Stimulated activated effector memory CD8-positive, alpha-beta T cell treated with anti-CD3 and anti-CD28 coated beads, Interleukin-12 subunit alpha, Interleukin-12 subunit beta, amount 100 ng/mL, for 72 hours (primary cell): ENCODE measurements around the gene EFEMP2.
"Not testable (repeated sequence)": the region's sequence is repeated elsewhere in the genome, so short reads cannot be mapped to it uniquely, and the experiment has no call there.

Source experiments
- ATAC-seq: fragments of 150-1000 bp; cut with Tn5 transposase; 2 replicates; pipeline ENCODE4 v1.10.0; 2021
- DNase-seq, 2 donors: peaks; one replicate each; pipeline ENCODE4 v3.0.0; 2021 to 2022; ENCODE audit warnings: low spot score in 2 of 2
- H3K27ac Mint-ChIP-seq: one replicate; pipeline ENCODE4 v1.8.0; 2022; ENCODE audit warnings: mild to moderate bottlenecking, mixed read lengths
- H3K36me3 Mint-ChIP-seq: one replicate; pipeline ENCODE4 v1.8.0; 2022; ENCODE audit warnings: mild to moderate bottlenecking, mixed read lengths
- H3K4me1 Mint-ChIP-seq: one replicate; pipeline ENCODE4 v1.8.0; 2022; ENCODE audit warnings: mixed read lengths
- H3K4me3 Mint-ChIP-seq: one replicate; pipeline ENCODE4 v1.8.0; 2022; ENCODE audit warnings: mild to moderate bottlenecking, mixed read lengths
- H3K9me3 Mint-ChIP-seq: one replicate; pipeline ENCODE4 v1.8.0; 2022; ENCODE audit warnings: mixed read lengths

EFEMP2 gene

DNA sequence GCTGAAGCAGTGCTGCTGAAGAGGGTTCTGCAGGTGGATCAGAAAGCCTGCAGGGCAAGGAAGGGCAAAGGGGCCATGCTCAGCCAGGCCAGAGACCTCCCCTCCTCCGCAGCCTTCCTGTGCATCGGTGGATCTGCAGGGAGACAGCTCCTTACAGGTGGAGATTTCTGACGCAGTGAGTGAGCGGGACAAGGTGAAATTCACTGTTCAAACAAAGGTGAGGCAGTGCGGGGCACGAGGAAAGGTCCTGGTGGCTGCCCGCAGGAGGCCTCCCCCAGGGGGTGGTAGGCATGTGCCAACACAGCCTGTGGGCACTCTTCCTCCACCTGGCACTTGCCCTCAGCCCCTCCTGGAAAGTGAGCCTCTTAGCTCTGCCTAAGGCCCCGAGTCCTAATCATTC lies 23.2 kb downstream of the EFEMP2 start:
- ATAC-seq: no peak
- H3K27ac Mint-ChIP-seq: peak overlapping the region; percentile 52

DNA sequence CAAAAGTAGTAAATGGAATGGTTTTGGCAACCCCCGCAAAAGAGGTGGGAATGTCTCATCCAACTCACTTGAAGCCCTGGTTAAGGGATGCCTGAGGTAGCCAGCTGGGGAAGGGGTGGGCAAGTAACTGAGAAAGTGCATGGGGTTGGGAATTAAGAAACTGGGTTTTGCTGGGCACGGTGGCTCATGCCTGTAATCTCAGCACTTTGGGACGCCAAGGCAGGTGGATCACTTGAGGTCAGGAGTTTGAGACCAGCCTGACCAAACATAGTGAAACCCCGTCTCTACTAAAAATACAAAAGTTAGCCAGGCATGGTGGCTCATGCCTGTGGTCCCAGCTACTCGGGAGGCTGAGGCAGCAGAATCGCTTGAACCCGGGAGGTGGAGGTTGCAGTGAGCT lies 23.9 kb downstream of the EFEMP2 start:
- not testable (repeated sequence) for DNase-seq, ATAC-seq, H3K4me3 Mint-ChIP-seq, H3K27ac Mint-ChIP-seq, H3K9me3 Mint-ChIP-seq
- H3K36me3 Mint-ChIP-seq: peaks cover 35% of the 10 kb centered on the region
- peaks cover 12% of the 10 kb centered on the region for H3K4me1 Mint-ChIP-seq

More for the DNA sequence above, 23.2 kb downstream of the EFEMP2 start:
- no peak for DNase-seq
- H3K4me3 Mint-ChIP-seq: no peak overlapping the region
- peaks cover 18% of the 10 kb centered on the region for H3K4me1 Mint-ChIP-seq
- peaks cover 42% of the 10 kb centered on the region for H3K36me3 Mint-ChIP-seq
- H3K9me3 Mint-ChIP-seq: no peaks in the 10 kb centered on the region

DNA sequence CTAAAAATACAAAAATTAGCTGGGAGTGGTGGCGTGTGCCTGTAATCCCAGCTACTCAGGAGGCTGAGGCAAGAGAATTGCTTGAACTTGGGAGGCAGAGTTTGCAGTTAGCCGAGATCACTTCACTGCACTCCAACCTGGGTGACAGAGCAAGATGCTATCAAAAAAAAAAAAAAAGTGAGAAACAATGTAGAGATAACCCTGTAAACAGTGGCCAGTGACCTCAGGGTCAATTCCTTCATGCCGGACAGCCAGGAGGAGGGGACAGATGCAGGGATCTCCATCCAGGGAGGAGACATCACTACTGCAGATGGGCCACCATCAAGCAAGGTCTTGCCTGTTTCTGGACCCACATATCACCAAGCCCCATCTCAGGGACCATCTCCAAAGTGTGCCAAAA lies 24.9 kb downstream of the EFEMP2 start:
- peaks cover 26% of the 10 kb centered on the region for H3K36me3 Mint-ChIP-seq
- no peaks in the 10 kb centered on the region for H3K9me3 Mint-ChIP-seq
- ATAC-seq (no peak), DNase-seq (no peak)
- H3K27ac Mint-ChIP-seq: no peak overlapping the region
- H3K4me1 Mint-ChIP-seq: peaks cover 6% of the 10 kb centered on the region
- H3K4me3 Mint-ChIP-seq: no peak overlapping the region

DNA sequence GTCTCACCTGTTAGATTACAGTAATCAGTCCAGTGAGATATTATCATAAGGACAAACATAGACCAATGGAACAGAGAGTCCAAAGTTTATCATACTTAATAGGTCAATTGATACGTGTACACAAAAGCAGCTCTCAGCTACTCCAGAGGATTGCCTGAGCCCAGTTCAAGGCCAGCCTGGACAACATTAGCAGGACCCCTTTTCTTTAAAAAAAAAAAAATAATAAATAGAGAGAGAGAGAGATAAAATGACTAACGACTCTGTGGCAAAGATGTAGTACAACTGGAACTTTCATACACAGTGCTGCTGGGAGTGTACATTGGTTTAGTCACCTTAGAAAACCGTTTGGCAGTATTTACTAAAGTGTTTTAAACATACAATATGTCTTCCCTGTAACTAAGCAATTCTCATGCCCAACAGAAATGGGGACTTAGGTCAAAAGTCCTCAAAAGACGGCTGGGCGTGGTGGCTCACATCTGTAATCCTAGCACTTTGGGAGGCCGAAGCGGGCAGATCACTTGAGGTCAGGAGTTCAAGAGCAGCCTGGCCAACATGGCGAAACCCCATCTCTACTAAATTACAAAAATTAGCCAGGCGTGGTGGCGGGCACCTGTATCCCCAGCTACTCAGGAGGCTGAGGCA lies 28.2 kb downstream of the EFEMP2 start:
- Mint-ChIP-seq H3K4me3 (no peak overlapping the region), H3K27ac (no peak overlapping the region), H3K36me3 (no peaks in the 10 kb centered on the region), H3K4me1 (no peaks in the 10 kb centered on the region), H3K9me3 (no peaks in the 10 kb centered on the region)
- no peak for DNase-seq
- ATAC-seq: no peak

DNA sequence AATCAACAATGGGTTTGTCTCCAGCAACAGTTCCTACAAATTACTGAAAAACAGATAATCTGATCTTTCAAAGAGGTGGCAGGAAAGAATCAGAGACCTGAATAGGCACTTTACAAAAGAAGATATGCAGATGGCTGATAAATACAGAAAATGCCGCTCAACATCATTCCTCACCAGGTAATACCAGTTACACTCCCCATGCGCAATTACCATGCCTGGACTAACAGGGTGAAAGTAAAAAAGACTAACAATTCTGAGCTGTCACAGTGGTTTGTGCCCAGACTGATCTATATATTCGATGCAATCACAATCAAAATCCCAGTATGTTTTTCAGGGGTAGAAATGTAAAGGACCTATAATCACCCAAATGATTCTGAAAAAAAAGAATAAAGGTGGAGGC lies 28.8 kb downstream of the EFEMP2 start:
- Mint-ChIP-seq H3K4me1 (no peaks in the 10 kb centered on the region), H3K4me3 (no peak overlapping the region), H3K9me3 (no peaks in the 10 kb centered on the region), H3K27ac (no peak overlapping the region), H3K36me3 (no peaks in the 10 kb centered on the region)
- ATAC-seq (no peak), DNase-seq (no peak)

DNA sequence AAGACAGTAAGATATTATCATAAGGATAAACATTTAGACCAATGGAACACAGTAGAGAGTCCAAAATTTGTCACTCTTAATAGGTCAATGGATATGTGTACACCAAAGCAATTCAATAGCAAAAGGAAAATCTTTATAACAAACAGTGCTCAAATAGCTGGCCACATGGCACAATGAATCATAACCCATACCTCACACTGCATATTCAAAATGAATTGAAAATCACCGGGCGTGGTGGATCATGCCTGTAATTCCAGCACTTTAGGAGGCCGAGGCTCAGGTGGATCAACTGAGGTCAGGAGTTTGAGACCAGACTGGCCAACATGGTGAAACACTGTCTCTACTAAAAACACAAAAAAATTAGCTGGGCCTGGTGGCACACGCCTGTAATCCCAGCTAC lies 30.5 kb downstream of the EFEMP2 start:
- no peak overlapping the region for H3K27ac Mint-ChIP-seq
- no peaks in the 10 kb centered on the region for H3K4me1 Mint-ChIP-seq
- H3K4me3 Mint-ChIP-seq: no peak overlapping the region
- no peaks in the 10 kb centered on the region for H3K9me3 Mint-ChIP-seq
- DNase-seq: no peak
- H3K36me3 Mint-ChIP-seq: no peaks in the 10 kb centered on the region
- ATAC-seq: no peak

DNA sequence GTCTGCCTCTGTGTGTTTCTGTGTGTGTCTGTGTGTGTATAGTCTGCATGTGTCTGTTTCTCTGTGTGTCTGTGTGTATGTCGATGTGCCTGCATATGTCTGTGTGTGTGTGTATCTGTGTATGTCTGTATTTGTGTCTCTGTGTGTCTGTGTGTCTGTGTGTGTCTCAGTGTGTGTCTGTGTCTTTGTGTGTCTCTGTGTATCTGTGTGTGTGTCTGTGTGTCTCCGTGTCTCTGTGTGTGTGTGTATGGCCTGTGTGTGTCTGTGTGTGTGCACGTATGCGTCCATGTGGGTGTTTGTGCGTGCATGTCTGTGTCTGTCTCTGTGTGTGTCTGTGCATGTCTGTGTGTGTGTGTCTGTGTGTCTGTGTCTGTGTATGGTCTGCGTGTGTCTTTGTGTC lies 38.4 kb downstream of the EFEMP2 start:
- ATAC-seq (no peak), DNase-seq (no peak)
- H3K4me3 Mint-ChIP-seq: no peak overlapping the region
- no peak overlapping the region for H3K27ac Mint-ChIP-seq
- no peaks in the 10 kb centered on the region for H3K36me3 Mint-ChIP-seq
- peaks cover 5% of the 10 kb centered on the region for H3K9me3 Mint-ChIP-seq
- peaks cover 21% of the 10 kb centered on the region for H3K4me1 Mint-ChIP-seq

DNA sequence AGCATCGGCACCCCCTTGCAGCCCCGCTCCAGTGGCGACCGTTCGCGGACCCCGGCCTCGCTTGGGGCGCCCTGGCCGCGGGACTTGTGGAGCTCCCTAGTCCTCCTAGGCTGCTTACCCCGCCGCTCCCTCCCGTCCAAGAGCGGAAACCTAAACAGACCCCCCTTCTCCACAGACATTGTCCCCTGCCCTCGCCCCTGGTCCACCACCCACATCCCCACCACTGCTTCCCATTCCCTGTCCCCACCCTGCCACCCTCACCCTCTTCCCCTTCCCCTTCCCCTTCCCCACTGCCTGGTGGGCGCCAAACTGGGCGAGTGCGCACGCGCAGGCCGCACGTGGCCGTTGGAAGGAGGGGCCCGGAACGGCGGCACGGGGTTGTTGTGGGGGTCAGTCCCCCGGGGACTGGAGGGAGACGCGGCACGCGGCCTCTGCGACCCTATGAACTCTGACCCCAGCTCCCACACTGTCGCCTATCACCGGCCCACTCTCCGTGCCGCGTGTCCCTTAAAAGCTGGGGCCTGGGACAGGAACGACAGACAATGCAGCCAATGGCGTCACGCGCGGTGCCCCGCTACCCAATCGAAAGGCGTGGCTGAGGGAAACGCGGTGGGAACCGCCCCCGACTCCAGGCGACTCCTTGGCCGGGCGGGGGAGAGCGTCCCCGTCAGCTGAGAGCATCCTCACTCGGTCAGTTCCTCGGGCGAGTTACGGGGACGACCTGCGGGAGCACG lies 39.1 kb downstream of the EFEMP2 start, which contains the start of gene SNX32:
SNX32 (plus strand) TSS at position 667 of the 734 bp plus-strand sequence. CDS start 103 bp downstream, outside the sequence.
- H3K4me1 Mint-ChIP-seq: peaks cover 21% of the 10 kb centered on the region
- no peak within 1 kb of the TSS for H3K27ac Mint-ChIP-seq
- DNase-seq (peak; percentile 89 to 97), ATAC-seq (peak; percentile 99)
- H3K9me3 Mint-ChIP-seq: peaks cover 5% of the 10 kb centered on the region
- no peak within 1 kb of the TSS for H3K4me3 Mint-ChIP-seq
- H3K36me3 Mint-ChIP-seq: no peaks in the 10 kb centered on the region

DNA sequence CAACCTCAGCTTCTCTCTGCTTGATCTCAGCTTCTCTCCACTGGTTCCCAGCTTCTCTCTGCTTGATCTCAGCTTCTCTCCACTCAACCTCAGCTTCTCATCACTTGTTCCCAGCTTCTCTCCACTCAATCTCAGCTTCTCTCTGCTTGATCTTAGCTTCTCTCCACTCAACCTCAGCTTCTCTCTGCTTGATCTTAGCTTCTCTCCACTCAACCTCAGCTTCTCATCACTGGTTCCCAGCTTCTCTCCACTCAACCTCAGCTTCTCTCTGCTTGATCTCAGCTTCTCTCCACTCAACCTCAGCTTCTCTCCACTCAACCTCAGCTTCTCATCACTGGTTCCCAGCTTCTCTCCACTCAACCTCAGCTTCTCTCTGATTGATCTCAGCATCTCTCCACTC lies 40.4 kb downstream of the EFEMP2 start:
- ATAC-seq, H3K9me3 Mint-ChIP-seq, H3K36me3 Mint-ChIP-seq, H3K4me3 Mint-ChIP-seq, DNase-seq: not testable (repeated sequence)
- Mint-ChIP-seq H3K4me1 (peaks cover 30% of the 10 kb centered on the region), H3K27ac (peak overlapping the region; percentile 1)

DNA sequence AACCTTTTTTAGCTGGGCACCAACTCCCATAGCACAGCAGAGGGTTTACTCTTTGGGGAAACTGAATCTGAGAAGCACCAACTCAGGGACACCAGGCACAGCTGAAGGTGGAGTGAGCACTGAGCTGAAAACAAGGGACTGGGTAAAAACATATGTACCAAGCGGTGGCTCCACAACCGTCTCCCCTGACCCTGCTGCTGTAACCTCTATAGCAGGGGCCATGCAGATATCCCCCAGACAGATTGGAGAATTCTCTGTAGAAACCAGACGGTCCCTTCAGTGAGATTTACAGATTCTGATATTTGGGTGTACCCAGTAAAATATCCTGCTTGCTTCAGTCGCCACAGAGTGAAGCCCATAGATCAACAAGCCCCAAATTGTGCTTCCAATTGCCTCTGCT lies 43.1 kb downstream of the EFEMP2 start:
- no peaks in the 10 kb centered on the region for H3K36me3 Mint-ChIP-seq
- no peak overlapping the region for H3K27ac Mint-ChIP-seq
- no peak overlapping the region for H3K4me3 Mint-ChIP-seq
- H3K4me1 Mint-ChIP-seq: peaks cover 31% of the 10 kb centered on the region
- DNase-seq (no peak), ATAC-seq (no peak)
- H3K9me3 Mint-ChIP-seq: peaks cover 5% of the 10 kb centered on the region

DNA sequence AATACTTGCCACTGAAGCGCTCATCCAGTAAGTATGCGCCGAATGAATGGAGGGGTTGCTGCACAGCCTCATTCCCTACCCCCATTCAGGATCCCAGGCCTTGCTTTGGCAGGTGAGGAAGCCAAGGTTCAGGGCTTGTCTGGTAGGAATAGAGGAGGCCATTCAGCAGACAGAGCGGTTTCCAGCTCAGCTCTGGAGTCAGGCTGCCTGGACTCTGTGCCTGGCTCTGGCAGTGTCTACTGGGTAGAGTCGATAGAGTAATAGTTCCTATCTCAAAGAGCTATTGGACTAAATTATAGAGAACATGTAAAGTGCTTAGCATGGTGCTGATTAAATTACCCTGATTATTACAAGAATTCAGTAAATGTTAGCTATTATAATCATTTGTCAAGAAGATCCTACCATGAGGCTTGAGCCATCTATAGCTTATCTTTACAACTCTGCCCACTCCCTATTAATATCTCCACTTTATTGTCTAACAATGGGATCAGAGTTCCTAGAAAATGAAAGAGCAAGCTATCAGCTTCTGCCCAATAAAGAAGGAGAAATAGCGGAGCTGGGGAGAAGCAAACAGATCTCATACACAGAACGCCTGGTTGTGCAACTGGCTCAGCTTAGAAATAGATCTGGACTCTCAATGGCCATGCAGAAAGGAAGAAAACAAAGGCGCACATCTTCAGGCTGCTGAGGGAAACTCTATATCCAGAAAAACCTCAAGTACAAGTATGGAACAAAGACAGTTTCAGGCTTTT lies 45.4 kb downstream of the EFEMP2 start:
- DNase-seq (no peak), ATAC-seq (no peak)
- H3K36me3 Mint-ChIP-seq: no peaks in the 10 kb centered on the region
- peak overlapping the region; percentile 43 for H3K27ac Mint-ChIP-seq
- H3K4me3 Mint-ChIP-seq: no peak overlapping the region
- peaks cover 21% of the 10 kb centered on the region for H3K4me1 Mint-ChIP-seq
- H3K9me3 Mint-ChIP-seq: no peaks in the 10 kb centered on the region

DNA sequence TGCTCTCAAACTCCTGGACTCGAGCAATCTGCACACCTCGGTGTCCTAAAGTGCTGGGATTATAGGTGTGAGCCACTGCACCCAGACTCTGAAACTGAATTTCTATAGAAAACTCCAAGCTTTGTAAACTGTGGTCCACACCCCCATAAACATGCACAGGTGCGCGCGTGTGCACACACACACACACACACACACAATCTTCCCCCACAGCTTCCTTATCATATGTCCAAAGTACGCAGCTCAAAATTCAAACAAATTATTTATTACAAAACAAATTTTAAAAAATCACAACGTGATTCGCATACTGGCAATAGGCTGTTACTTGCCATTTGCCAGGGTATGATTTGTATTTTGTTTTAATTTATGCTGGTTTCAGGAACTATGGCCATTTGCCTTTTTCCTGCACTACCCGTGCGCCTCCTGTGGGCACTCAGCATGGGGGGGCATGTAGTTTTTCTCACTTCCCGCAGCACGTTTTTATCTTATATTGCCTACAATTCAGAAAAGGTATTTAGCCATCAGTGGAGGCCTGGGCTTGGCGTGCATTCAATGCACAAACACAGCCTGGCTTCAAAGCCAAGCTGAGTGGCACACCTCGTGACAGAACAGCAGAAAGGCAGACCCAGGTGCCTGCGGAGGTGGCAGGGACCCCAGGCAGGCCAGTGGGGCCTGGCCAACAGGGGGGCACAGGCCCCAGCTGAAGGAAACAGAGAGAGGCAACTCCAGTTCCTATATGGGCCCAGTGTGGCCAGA lies 49.6 kb downstream of the EFEMP2 start:
- ATAC-seq (no peak), DNase-seq (no peak)
- Mint-ChIP-seq H3K27ac (no peak overlapping the region), H3K36me3 (peaks cover 5% of the 10 kb centered on the region), H3K4me3 (no peak overlapping the region), H3K4me1 (peaks cover 9% of the 10 kb centered on the region), H3K9me3 (no peaks in the 10 kb centered on the region)

DNA sequence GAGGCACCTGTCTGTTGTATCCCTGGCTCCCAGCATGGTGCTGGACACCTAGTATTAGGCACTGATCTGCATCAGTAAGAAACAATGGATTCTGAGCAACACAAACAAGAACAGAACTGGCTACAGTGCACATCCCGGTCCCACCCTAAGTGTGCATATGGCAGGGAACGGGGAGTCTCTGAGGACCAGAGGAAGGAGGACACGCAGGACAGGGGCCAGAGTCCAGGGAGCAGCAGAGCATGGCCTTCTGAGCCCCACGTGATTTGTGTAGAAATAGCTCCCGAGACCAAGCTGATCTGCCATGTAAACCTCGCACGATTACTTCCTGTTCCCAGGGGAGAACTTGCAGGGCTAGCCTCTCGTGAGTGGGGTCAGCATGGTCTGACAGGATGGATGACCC lies 51.5 kb downstream of the EFEMP2 start:
- Mint-ChIP-seq H3K4me1 (peaks cover 12% of the 10 kb centered on the region), H3K4me3 (no peak overlapping the region), H3K27ac (no peak overlapping the region), H3K9me3 (no peaks in the 10 kb centered on the region), H3K36me3 (peaks cover 5% of the 10 kb centered on the region)
- no peak for DNase-seq
- no peak for ATAC-seq

DNA sequence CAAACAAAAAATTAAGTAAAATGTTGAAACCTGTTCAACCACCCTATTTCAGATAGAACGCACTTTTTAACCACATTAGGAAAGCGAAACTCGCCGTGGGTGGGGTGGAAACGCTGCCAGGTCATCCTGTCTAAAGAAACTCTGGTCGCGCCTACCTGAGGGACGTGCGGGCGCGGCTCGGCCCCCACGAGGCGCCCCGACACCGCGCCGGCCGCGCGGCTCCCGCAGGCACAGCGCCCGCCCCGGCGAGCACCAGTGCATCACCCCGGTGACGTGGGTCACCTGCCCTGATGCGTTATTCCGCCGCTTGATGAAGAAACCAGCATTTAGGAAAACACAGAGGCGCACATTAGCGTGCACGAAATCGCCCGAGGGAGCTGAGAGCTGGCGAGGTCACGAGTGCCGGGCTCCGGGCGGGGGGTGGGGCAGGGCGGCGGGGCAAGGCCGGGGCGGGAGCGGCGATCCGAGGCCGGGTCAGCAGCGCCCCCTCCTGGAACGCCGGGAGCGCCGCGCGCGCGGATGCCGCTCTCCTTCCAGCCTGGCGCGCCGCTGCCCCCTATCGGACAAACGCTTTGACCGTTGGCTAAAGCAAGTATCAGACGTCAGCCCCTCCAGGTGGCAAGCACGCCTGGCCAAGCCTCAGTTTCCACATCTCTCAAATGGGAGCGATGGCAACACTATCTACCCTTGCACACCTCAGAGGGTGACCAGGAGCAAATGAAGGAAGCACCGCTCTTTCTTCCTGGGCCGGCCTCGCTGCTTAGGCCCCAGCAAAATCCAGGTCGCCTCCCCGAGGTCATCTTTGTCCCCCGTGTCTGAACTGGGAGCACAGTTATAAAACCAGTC lies 54.5 kb downstream of the EFEMP2 start:
- peak; percentile 91 for ATAC-seq
- peaks cover 5% of the 10 kb centered on the region for H3K36me3 Mint-ChIP-seq
- H3K9me3 Mint-ChIP-seq: no peaks in the 10 kb centered on the region
- H3K4me1 Mint-ChIP-seq: peaks cover 12% of the 10 kb centered on the region
- peak overlapping the region; percentile 83 for H3K27ac Mint-ChIP-seq
- peak; percentile 99 to 100 for DNase-seq
- peak overlapping the region; percentile 76 for H3K4me3 Mint-ChIP-seq
